H1 (cell line): Measurements from ENCODE around the gene ADAM12. TPM values are rescaled to one million over a fixed set of nuclear protein-coding genes. Genes with fewer than 3 reads are reported as not detected.
A peak's percentile ranks its signal among the peaks of the same experiment; 100 is the strongest.

Experiments
- CTCF ChIA-PET: fragments of 300-600 bp; sonication (Branson Sonifier 250); formaldehyde crosslinking; loops from one replicate; lab custom pipeline; 2021; ENCODE audit not compliant: partially characterized antibody; lab: Charles Lee
- POLR2A ChIA-PET: fragments of 300-600 bp; sonication (Branson Sonifier 250); formaldehyde crosslinking; loops from one replicate; lab custom pipeline; 2021; ENCODE audit warnings: inconsistent platforms; ENCODE audit not compliant: partially characterized antibody; lab: Charles Lee
- DNase-seq, 2 experiments: peaks; one replicate each; pipeline versions ENCODE4 v3.0.0 to v3.0.0-alpha.2; 2010 to 2022; ENCODE audit warnings: low spot score in 2 of 2, low read depth in 1 of 2, mixed read lengths in 1 of 2
- FAIRE-seq: peaks from 2 replicates; lab custom pipeline; 2011; peaks lifted over from hg19 to GRCh38; lab: Jason Lieb, UNC
- H2AFZ ChIP-seq: 2 replicates; pipeline ENCODE4 v1.8.1; 2012; ENCODE audit warnings: low read length, inconsistent platforms
- H2AK5ac ChIP-seq: 2 replicates; pipeline ENCODE4 v1.6.1; 2013; ENCODE audit warnings: low read depth, low read length
- H2BK120ac ChIP-seq: replicated peaks from 2 replicates; pipeline ENCODE3; 2013; ENCODE audit warnings: low read depth, low read length, inconsistent platforms
- H2BK12ac ChIP-seq: 2 replicates; pipeline ENCODE4 v1.6.1; 2013; ENCODE audit warnings: low read depth, low read length
- H2BK15ac ChIP-seq: 2 replicates; pipeline ENCODE4 v1.6.1; 2013; ENCODE audit warnings: low read length
- H2BK20ac ChIP-seq: 2 replicates; pipeline ENCODE4 v1.6.1; 2013; ENCODE audit warnings: low read length
- H2BK5ac ChIP-seq: 2 replicates; pipeline ENCODE4 v1.6.1; 2013; ENCODE audit warnings: low read depth, low read length
- H3K14ac ChIP-seq: 2 replicates; pipeline ENCODE4 v1.6.1; 2013; ENCODE audit warnings: inconsistent platforms; ENCODE audit not compliant: insufficient read length
- H3K18ac ChIP-seq: 2 replicates; pipeline ENCODE4 v1.6.1; 2013; ENCODE audit warnings: low read length; ENCODE audit errors: extremely low read depth
- H3K23ac ChIP-seq: 2 replicates; pipeline ENCODE4 v1.6.1; 2013; ENCODE audit warnings: inconsistent platforms; ENCODE audit not compliant: insufficient read length
- H3K23me2 ChIP-seq: 2 replicates; pipeline ENCODE4 v1.6.1; 2013; ENCODE audit warnings: low read depth, low read length
- H3K27ac ChIP-seq: 2 replicates; pipeline ENCODE4 v1.6.1; 2011; ENCODE audit warnings: low read depth, low read length, inconsistent platforms
- H3K27me3 ChIP-seq, 4 experiments: replicated peaks in 1 of 4; 1 replicate in 1 of 4; 2 replicates in 3 of 4; pipeline versions ENCODE4 v1.6.1 to v1.8.1; 2011 to 2013; ENCODE audit warnings: low read length in 3 of 4, mild to moderate bottlenecking in 3 of 4, inconsistent platforms in 2 of 4, mixed read lengths in 2 of 4, moderate library complexity in 1 of 4; ENCODE audit not compliant: control insufficient read depth in 3 of 4, insufficient read depth in 3 of 4; ENCODE audit errors: extremely low read depth in 1 of 4
- H3K36me3 ChIP-seq, 4 experiments: 2 replicates each; pipeline versions ENCODE4 v1.6.1 to v1.8.1; 2011 to 2013; ENCODE audit warnings: mild to moderate bottlenecking in 4 of 4, low read length in 3 of 4, moderate library complexity in 2 of 4, control low read depth in 1 of 4, inconsistent platforms in 1 of 4; ENCODE audit not compliant: insufficient read depth in 4 of 4, control insufficient read depth in 2 of 4
- H3K4ac ChIP-seq: replicated peaks from 2 replicates; pipeline ENCODE3; 2013; ENCODE audit warnings: low read length, low read depth, mixed read lengths, inconsistent platforms; ENCODE audit not compliant: insufficient read length
- H3K4me1 ChIP-seq, 4 experiments: replicated peaks in 1 of 4; 1 replicate in 1 of 4; 2 replicates in 3 of 4; pipeline versions ENCODE4 v1.6.1 to v1.8.1; 2011 to 2013; ENCODE audit warnings: low read length in 3 of 4, inconsistent platforms in 2 of 4, mixed read lengths in 1 of 4; ENCODE audit not compliant: insufficient read depth in 4 of 4, control insufficient read depth in 3 of 4
- H3K4me2 ChIP-seq, 2 experiments: 2 replicates each; pipeline versions ENCODE4 v1.6.1 to v1.8.1; 2011 to 2013; ENCODE audit warnings: low read depth in 2 of 2, low read length in 2 of 2, control low read depth in 1 of 2, inconsistent platforms in 1 of 2, mild to moderate bottlenecking in 1 of 2; ENCODE audit not compliant: insufficient read depth in 1 of 2
- H3K4me3 ChIP-seq, 4 experiments: fragments of 200-600, 300-600 bp in 1 of 4; sonication (generic), shearing (Covaris generic), sonication (Bioruptor Twin) in 1 of 4; 2 replicates each; pipeline versions ENCODE4 v1.5.1 to v1.8.1; 2011 to 2016; ENCODE audit warnings: low read length in 4 of 4, low read depth in 3 of 4, control low read depth in 2 of 4, inconsistent platforms in 2 of 4, mild to moderate bottlenecking in 2 of 4, mixed read lengths in 1 of 4, moderate library complexity in 1 of 4; ENCODE audit not compliant: insufficient read depth in 2 of 4; ENCODE audit errors: extremely low read depth in 1 of 4
- H3K56ac ChIP-seq: replicated peaks from 2 replicates; pipeline ENCODE3; 2013; ENCODE audit warnings: low read depth, mild to moderate bottlenecking, mixed read lengths, low read length, inconsistent platforms; ENCODE audit not compliant: insufficient read length
- H3K79me1 ChIP-seq: 2 replicates; pipeline ENCODE4 v1.6.1; 2013; ENCODE audit warnings: low read depth, low read length, control low read depth
- H3K79me2 ChIP-seq, 2 experiments: 2 replicates each; pipeline versions ENCODE4 v1.6.1 to v1.8.1; 2012 to 2013; ENCODE audit warnings: low read length in 2 of 2, mild to moderate bottlenecking in 2 of 2, inconsistent platforms in 1 of 2; ENCODE audit not compliant: insufficient read depth in 2 of 2, control insufficient read depth in 1 of 2
- H3K9ac ChIP-seq, 4 experiments: replicated peaks in 1 of 4; 1 replicate in 1 of 4; 2 replicates in 3 of 4; pipeline versions ENCODE4 v1.6.1 to v1.8.1; 2011 to 2013; ENCODE audit warnings: low read depth in 3 of 4, low read length in 3 of 4, control low read depth in 2 of 4, mild to moderate bottlenecking in 2 of 4, moderate library complexity in 2 of 4, inconsistent platforms in 1 of 4; ENCODE audit errors: extremely low read depth in 1 of 4
- H3K9me3 ChIP-seq, 2 experiments: 2 replicates each; pipeline versions ENCODE4 v1.6.1 to v1.8.1; 2012 to 2013; ENCODE audit warnings: mild to moderate bottlenecking in 2 of 2, moderate library complexity in 2 of 2, control low read depth in 1 of 2, inconsistent platforms in 1 of 2, low read depth in 1 of 2, low read length in 1 of 2, mixed read lengths in 1 of 2; ENCODE audit not compliant: insufficient read depth in 2 of 2
- H4K20me1 ChIP-seq, 2 experiments: replicated peaks in 1 of 2; 2 replicates each; pipeline versions ENCODE3 to v1.8.1; 2011 to 2013; ENCODE audit warnings: inconsistent platforms in 2 of 2, low read length in 2 of 2, mild to moderate bottlenecking in 1 of 2; ENCODE audit not compliant: insufficient read depth in 2 of 2, control insufficient read depth in 1 of 2
- H4K5ac ChIP-seq: 2 replicates; pipeline ENCODE4 v1.6.1; 2013; ENCODE audit warnings: low read length, low read depth, mixed read lengths, inconsistent platforms; ENCODE audit not compliant: insufficient read length
- H4K8ac ChIP-seq: 2 replicates; pipeline ENCODE4 v1.8.0; 2013; ENCODE audit warnings: mild to moderate bottlenecking, moderate library complexity, low read length, inconsistent platforms; ENCODE audit not compliant: insufficient read depth; ENCODE audit errors: extremely low read depth
- H4K91ac ChIP-seq: replicated peaks from 2 replicates; pipeline ENCODE3; 2013; ENCODE audit warnings: low read length, mixed read lengths, inconsistent platforms; ENCODE audit not compliant: insufficient read length
- ATF3 ChIP-seq: IDR thresholded peaks from 2 replicates; pipeline ENCODE4 v1.6.1; 2011; ENCODE audit warnings: low read depth, mild to moderate bottlenecking, low read length; ENCODE audit not compliant: insufficient read depth
- BCL11A ChIP-seq, 2 experiments: IDR thresholded peaks; one replicate each; pipeline ENCODE4 v1.6.1; 2011; ENCODE audit warnings: low read depth in 2 of 2, low read length in 2 of 2, mild to moderate bottlenecking in 2 of 2
- CBX5 ChIP-seq: fragments of 300-800, 300-1000 bp; sonication (generic); IDR thresholded peaks from 2 replicates; pipeline ENCODE4 v1.7.1; 2016; ENCODE audit warnings: antibody characterized with exemption, low read length, low read depth
- CTBP2 ChIP-seq: IDR thresholded peaks from 2 replicates; pipeline ENCODE4 v1.7.0; 2011; ENCODE audit warnings: borderline replicate concordance, mild to moderate bottlenecking, moderate library complexity, mixed read lengths, low read length; ENCODE audit not compliant: insufficient read depth, insufficient read length
- EGR1 ChIP-seq: IDR thresholded peaks from 2 replicates; pipeline ENCODE4 v1.6.1; 2011; ENCODE audit warnings: low read depth, low read length, borderline replicate concordance
- EZH2 ChIP-seq: fragments of 200-600 bp; sonication (generic); IDR thresholded peaks from 2 replicates; pipeline ENCODE4 v1.7.1; 2012; ENCODE audit warnings: low read depth, mild to moderate bottlenecking, moderate library complexity, low read length, inconsistent platforms; ENCODE audit not compliant: severe bottlenecking
- FOSL1 ChIP-seq: IDR thresholded peaks from 2 replicates; pipeline ENCODE4 v1.6.1; 2011; ENCODE audit warnings: mild to moderate bottlenecking, low read depth, low read length, moderate library complexity; ENCODE audit not compliant: insufficient read depth
- HDAC2 ChIP-seq, 2 experiments: fragments of 300-600 bp in 1 of 2; sonication (generic) in 1 of 2; IDR thresholded peaks; 2 replicates each; pipeline ENCODE4 v1.6.1; 2011 to 2012; ENCODE audit warnings: low read depth in 2 of 2, low read length in 2 of 2, mild to moderate bottlenecking in 2 of 2, moderate library complexity in 2 of 2, borderline replicate concordance in 1 of 2, inconsistent platforms in 1 of 2
- MAFK ChIP-seq: IDR thresholded peaks from 2 replicates; pipeline ENCODE4 v1.6.1; 2012; ENCODE audit warnings: low read depth, mild to moderate bottlenecking, improper control_type of control experiment, low read length
- NANOG ChIP-seq: IDR thresholded peaks from 2 replicates; pipeline ENCODE4 v1.6.1; 2011; ENCODE audit warnings: low read length, low read depth, mild to moderate bottlenecking, inconsistent platforms; ENCODE audit not compliant: insufficient read depth, poor library complexity, severe bottlenecking
- SIRT6 ChIP-seq: IDR thresholded peaks from one replicate; pipeline ENCODE4 v1.7.1; 2012; ENCODE audit warnings: low read length, inconsistent platforms
- SP4 ChIP-seq: IDR thresholded peaks from 2 replicates; pipeline ENCODE4 v1.6.1; 2012; ENCODE audit warnings: low read length, inconsistent platforms
- SUZ12 ChIP-seq: fragments of 200-600 bp; sonication (generic); IDR thresholded peaks from 2 replicates; pipeline ENCODE4 v1.6.1; 2012; ENCODE audit warnings: mild to moderate bottlenecking, inconsistent platforms, low read length, moderate library complexity, mixed read lengths
- TAF1 ChIP-seq: IDR thresholded peaks from 2 replicates; pipeline ENCODE4 v1.6.1; 2011; ENCODE audit warnings: mild to moderate bottlenecking, low read depth, low read length
- WGBS, 2 experiments: shearing (Covaris generic) in 1 of 2; methylation state at CpG; one replicate each; pipeline versions ENCODE4 v1.1.6 to v1.1.7; 2013 to 2015; ENCODE audit warnings: low lambda C conversion rate in 2 of 2, mixed read lengths in 2 of 2, inconsistent platforms in 1 of 2, low coverage in 1 of 2, missing lambda C conversion rate in 1 of 2; ENCODE audit not compliant: insufficient replicate concordance in 2 of 2, insufficient coverage in 1 of 2, insufficient read length in 1 of 2; ENCODE audit errors: extremely low coverage in 1 of 2, missing lambda C conversion rate in 1 of 2; 5-methylcytosine and 5-hydroxymethylcytosine counted together
- polyA plus RNA-seq, 7 experiments: library from polyadenylated mRNA; depleted of rRNA in 3 of 7; stranded (reverse) in 5 of 7; unstranded in 2 of 7; fragments of >200 nt in 5 of 7; fragments of 200-250 nt in 2 of 7; gene quantifications; 1 replicate in 5 of 7; 2 replicates in 1 of 7; 4 replicates in 1 of 7; pipeline versions ENCODE4 v1.2.1 to v1.2.3, GENCODE V29; 2011 to 2013; ENCODE audit warnings: missing spikeins in 2 of 7, mixed read lengths in 2 of 7
- total RNA-seq: library from RNA; stranded (reverse); fragmentation: NEBNext Ultra II Directional; extraction: Animal tissue kit (Norgen Biotek cat#: 25700); gene quantifications from 2 replicates; pipeline ENCODE4 v1.2.1, GENCODE V29; 2021

Gene ADAM12
- total and polyA plus RNA-seq, 2 of the 8 experiments (the other 6 are each of a cell fraction or from before 2014, with no cell fraction given): 0.07 to 0.17 TPM

DNA sequence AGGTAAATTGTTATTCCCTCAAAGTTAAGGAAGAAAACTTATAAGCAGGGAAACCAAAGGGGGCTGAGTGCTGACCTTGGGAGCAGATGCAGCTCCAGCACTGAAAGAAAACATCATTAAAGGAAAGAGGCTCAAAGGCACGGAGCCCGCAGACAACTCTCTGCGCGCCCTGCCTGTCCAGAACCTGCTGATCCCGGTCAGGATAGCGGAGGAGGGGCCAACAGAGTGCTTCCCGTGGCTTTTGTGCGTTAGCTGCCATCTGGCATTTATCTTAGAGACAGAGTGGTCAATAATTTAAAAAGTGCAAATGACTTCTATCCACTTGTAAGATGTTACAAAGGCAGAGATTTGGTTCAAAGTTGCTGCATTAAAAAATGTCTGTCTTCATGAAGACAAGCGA, 329.8 kb downstream of the ADAM12 start:
- no peak overlapping the region for H2AFZ ChIP-seq
- H3K56ac ChIP-seq: no peak overlapping the region
- H3K9me3 ChIP-seq: no peaks in the 10 kb centered on the region
- H3K4me2 ChIP-seq: no peak overlapping the region
- H3K79me2 ChIP-seq: no peaks in the 10 kb centered on the region
- no peaks in the 10 kb centered on the region for H3K36me3 ChIP-seq
- H4K91ac ChIP-seq: no peak overlapping the region
- H4K20me1 ChIP-seq: no peaks in the 10 kb centered on the region
- H3K79me1 ChIP-seq: no peaks in the 10 kb centered on the region
- no peak overlapping the region for H2BK120ac ChIP-seq
- FAIRE-seq: no peak
- H3K9ac ChIP-seq: no peak overlapping the region
- H2BK5ac ChIP-seq: no peak overlapping the region
- DNase-seq: peak in 1 of 2 experiments; percentile 38
- H3K18ac ChIP-seq: no peak overlapping the region
- H4K8ac ChIP-seq: no peak overlapping the region
- no peak overlapping the region for H3K23ac ChIP-seq
- 85% methylated on average over 9 of the region's 9 CpGs; no CpG with 5 or more reads in 1 of the 2 experiments for WGBS, 2 experiments
- H3K4me1 ChIP-seq: peaks cover 0 to 2% (median 0%) of the 10 kb centered on the region in 4 experiments; a peak in 2 of 7 replicates
- H4K5ac ChIP-seq: no peak overlapping the region
- H3K14ac ChIP-seq: no peak overlapping the region
- ChIA-PET POLR2A (no interaction called here), CTCF (interaction anchor here (1.1 kb wide), 1 partner anchor 12 kb away, joined by 3 read pairs; no protein-coding TSS in a partner anchor)
- H3K23me2 ChIP-seq: no peaks in the 10 kb centered on the region
- no peak overlapping the region for H2BK12ac ChIP-seq
- H2BK20ac ChIP-seq: no peak overlapping the region
- H3K4ac ChIP-seq: no peak overlapping the region
- no peak overlapping the region for H3K4me3 ChIP-seq
- no peak overlapping the region for H3K27ac ChIP-seq
- H2BK15ac ChIP-seq: no peak overlapping the region
- H3K27me3 ChIP-seq: no peaks in the 10 kb centered on the region
- H2AK5ac ChIP-seq: no peak overlapping the region
- TF ChIP-seq SP4 (no peak), ATF3 (no peak), TAF1 (no peak), SIRT6 (no peak), MAFK (no peak), SUZ12 (no peak), CTBP2 (no peak), FOSL1 (no peak), NANOG (no peak), BCL11A (IDR thresholded peaks at IDR 0.05; ENCODE audit: low read depth in 2 of 2, low read length in 2 of 2) (no peak), HDAC2 (IDR thresholded peaks at IDR 0.05; ENCODE audit: borderline replicate concordance in 1 of 2, low read depth in 2 of 2, low read length in 2 of 2) (no peak), EZH2 (no peak), CBX5 (no peak), EGR1 (no peak)
